ENCODE measurements around the gene MYL9.
"Not testable (repeated sequence)": the region's sequence is repeated elsewhere in the genome, so short reads cannot be mapped to it uniquely, and the experiment has no call there.

The MYL9 gene

DNA sequence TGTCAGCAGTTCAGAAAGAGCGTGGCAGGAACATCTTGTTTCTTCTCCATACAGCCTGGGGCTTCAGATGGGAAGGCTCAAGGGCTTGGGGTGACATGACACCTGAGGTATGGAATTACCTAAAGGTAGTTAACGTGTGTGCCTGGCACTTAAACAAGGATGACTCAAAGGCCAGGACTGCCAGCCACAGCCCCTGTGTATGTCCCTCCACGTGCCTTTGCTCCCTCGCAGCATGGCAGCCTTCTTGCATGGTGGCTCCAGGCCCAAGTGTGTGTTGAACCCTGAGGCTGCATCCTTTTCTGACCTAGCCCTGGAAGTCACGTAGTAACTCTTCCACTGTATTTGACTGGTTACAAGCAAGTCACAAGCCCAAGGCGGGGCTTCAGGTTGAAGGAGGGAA is 33.6 kb upstream of the MYL9 start:
- Histone ChIP-seq H3K4me1 (no peaks in the 10 kb centered on the region), H3K4me3 (no peak overlapping the region), H3K27me3 (ENCODE audit: low read depth) (no peaks in the 10 kb centered on the region), H3K9me3 (no peaks in the 10 kb centered on the region), H3K36me3 (replicated peaks) (peaks cover 11% of the 10 kb centered on the region)
- in situ Hi-C loops (cut with MboI; ENCODE audit: low sequenced_read_pairs) = no loop called here
- no peak for DNase-seq (ENCODE audit: low spot score in 2 of 2)

DNA sequence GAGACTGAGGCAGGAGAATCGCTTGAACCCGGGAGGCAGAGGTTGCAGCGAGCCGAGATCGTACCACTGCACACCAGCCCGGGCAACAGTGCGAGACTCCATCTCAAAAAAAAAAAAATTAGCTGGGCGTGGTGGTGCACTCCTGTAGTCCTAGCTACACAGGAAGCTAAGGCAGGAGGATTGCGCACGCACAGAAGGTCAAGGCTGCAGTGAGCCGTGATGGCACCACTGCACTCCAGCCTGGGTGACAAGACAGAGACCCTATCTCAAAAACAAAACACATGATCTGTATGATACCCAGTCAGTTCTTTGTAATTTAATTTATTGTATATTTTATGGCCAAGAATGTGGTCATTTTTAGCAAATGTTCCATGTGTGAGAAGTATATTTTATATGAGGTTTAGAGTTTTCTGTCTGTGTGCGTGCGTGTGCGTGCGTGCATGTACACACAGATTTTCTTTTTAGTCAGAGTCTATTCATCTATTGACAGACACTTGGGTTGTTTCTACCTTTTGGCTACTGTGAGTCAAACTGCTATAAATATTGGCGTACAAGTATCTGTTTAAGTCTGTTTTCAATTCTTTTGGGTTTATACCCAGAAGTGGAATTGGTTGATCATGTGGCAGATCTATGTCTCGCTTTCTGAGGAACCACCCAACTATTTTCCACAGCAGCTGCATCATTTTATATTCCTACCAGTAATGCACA is 22.2 kb upstream of the MYL9 start:
- Histone ChIP-seq H3K4me1 (no peaks in the 10 kb centered on the region; the same call in 1 of the 2 replicates), H3K27me3 (ENCODE audit: low read depth) (no peaks in the 10 kb centered on the region), H3K4me3 (no peak overlapping the region), H3K9me3 (no peaks in the 10 kb centered on the region), H3K36me3 (replicated peaks) (peaks cover 9% of the 10 kb centered on the region)
- in situ Hi-C loops (cut with MboI; ENCODE audit: low sequenced_read_pairs) = no loop called here
- no peak for DNase-seq (ENCODE audit: low spot score in 2 of 2)

GRCh38 chr20:36519944-36520343 is 21.4 kb upstream of the MYL9 start:
- in situ Hi-C loops (cut with MboI; ENCODE audit: low sequenced_read_pairs) = no loop called here
- peaks cover 15% of the 10 kb centered on the region for H3K36me3 ChIP-seq (replicated peaks)
- no peaks in the 10 kb centered on the region for H3K9me3 ChIP-seq
- no peaks in the 10 kb centered on the region for H3K27me3 ChIP-seq (ENCODE audit: low read depth)
- H3K4me1 ChIP-seq = no peaks in the 10 kb centered on the region; the same call in 1 of the 2 replicates
- no peak overlapping the region for H3K4me3 ChIP-seq
- no peak for DNase-seq (ENCODE audit: low spot score in 2 of 2)

GRCh38 chr20:36521526-36521925 is 19.8 kb upstream of the MYL9 start:
- Histone ChIP-seq H3K4me1 (no peaks in the 10 kb centered on the region; the same call in 1 of the 2 replicates), H3K36me3 (replicated peaks) (peaks cover 15% of the 10 kb centered on the region), H3K9me3 (no peaks in the 10 kb centered on the region), H3K27me3 (ENCODE audit: low read depth) (no peaks in the 10 kb centered on the region), H3K4me3 (no peak overlapping the region)
- DNase-seq (ENCODE audit: low spot score in 2 of 2) = no peak
- in situ Hi-C loops (cut with MboI; ENCODE audit: low sequenced_read_pairs) = no loop called here

- H3K9me3 ChIP-seq; DNase-seq (ENCODE audit: low spot score in 2 of 2); H3K4me1 ChIP-seq; in situ Hi-C loops (cut with MboI; ENCODE audit: low sequenced_read_pairs); H3K4me3 ChIP-seq; H3K27me3 ChIP-seq (ENCODE audit: low read depth): not testable (repeated sequence)
- H3K36me3 ChIP-seq (replicated peaks) = peaks cover 19% of the 10 kb centered on the region
These were observed 18.9 kb upstream of the MYL9 start for GRCh38 chr20:36522412-36522811.

GRCh38 chr20:36523341-36523740 is 18.0 kb upstream of the MYL9 start:
- Histone ChIP-seq H3K27me3 (ENCODE audit: low read depth) (no peaks in the 10 kb centered on the region), H3K36me3 (replicated peaks) (peaks cover 19% of the 10 kb centered on the region), H3K4me1 (no peaks in the 10 kb centered on the region; the same call in 1 of the 2 replicates), H3K4me3 (no peak overlapping the region), H3K9me3 (no peaks in the 10 kb centered on the region)
- no peak for DNase-seq (ENCODE audit: low spot score in 2 of 2)
- in situ Hi-C loops (cut with MboI; ENCODE audit: low sequenced_read_pairs) = no loop called here

DNA sequence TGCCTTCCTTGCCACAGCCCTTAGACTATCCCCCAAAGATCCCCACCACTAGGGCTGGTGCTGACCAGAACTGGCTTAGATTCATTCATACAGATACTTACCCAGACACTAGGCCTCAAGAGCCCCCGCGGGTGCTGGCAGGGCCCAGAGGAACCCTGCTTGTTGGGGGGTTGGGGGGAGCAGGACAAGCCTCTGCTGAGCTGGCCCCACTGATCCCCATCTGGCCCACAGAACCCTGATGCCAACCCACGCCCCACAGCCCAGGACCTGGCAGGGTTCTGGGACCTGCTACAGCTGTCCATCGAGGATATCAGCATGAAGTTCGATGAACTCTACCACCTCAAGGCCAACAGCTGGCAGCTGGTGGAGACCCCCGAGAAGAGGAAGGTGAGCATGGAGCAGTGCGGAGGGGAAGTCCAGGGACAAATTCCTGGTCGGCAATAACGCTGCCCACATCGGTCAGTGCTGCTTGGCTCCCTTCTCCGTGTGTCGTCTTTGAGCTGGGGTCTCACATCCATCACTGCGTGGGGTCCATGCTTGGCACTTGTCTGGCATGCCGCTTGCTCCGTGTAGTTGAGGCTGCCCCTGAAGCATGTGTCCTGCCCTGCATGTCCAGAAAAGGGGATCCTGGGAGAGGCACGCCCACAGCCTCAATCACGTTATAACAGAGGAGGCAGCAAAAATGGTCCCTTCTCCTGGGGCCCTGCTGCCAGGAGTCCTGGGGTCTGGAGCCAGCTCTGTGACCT is 15.5 kb upstream of the MYL9 start:
- Histone ChIP-seq H3K9me3 (no peaks in the 10 kb centered on the region), H3K36me3 (replicated peaks) (peaks cover 19% of the 10 kb centered on the region), H3K4me3 (no peak overlapping the region), H3K4me1 (no peaks in the 10 kb centered on the region), H3K27me3 (ENCODE audit: low read depth) (no peaks in the 10 kb centered on the region)
- in situ Hi-C loops (cut with MboI; ENCODE audit: low sequenced_read_pairs) = no loop called here
- DNase-seq (ENCODE audit: low spot score in 2 of 2) = no peak

DNA sequence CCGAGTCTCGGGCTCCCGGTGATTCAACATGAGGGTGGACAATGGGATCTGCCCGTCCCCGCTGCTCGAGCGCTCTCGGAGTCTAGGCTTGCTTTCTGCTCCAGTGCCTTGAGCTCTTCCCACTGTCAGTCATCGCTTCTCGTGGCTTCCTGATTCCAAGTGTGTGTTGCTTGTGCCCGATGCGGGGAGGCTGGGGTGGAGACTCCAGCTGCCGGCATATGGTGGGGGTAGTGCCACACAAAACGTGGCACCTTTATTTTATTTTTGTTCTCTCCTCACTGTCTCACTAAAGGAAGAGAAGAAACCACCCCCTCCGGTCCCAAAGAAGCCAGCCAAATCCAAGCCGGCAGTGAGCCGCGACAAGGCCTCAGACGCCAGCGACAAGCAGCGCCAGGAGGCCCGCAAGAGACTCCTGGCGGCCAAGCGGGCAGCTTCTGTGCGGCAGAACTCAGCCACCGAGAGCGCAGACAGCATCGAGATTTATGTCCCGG is 14.8 kb upstream of the MYL9 start:
- peaks cover 15% of the 10 kb centered on the region for H3K36me3 ChIP-seq (replicated peaks)
- H3K27me3 ChIP-seq (ENCODE audit: low read depth) = no peaks in the 10 kb centered on the region
- no peaks in the 10 kb centered on the region for H3K9me3 ChIP-seq
- DNase-seq (ENCODE audit: low spot score in 2 of 2) = no peak
- H3K4me3 ChIP-seq = no peak overlapping the region
- no peaks in the 10 kb centered on the region for H3K4me1 ChIP-seq
- in situ Hi-C loops (cut with MboI; ENCODE audit: low sequenced_read_pairs) = no loop called here

- peaks cover 13% of the 10 kb centered on the region for H3K36me3 ChIP-seq (replicated peaks)
- no peaks in the 10 kb centered on the region for H3K27me3 ChIP-seq (ENCODE audit: low read depth)
- H3K4me1 ChIP-seq = no peaks in the 10 kb centered on the region
- in situ Hi-C loops (cut with MboI; ENCODE audit: low sequenced_read_pairs) = no loop called here
- no peaks in the 10 kb centered on the region for H3K9me3 ChIP-seq
- no peak for DNase-seq (ENCODE audit: low spot score in 2 of 2)
- no peak overlapping the region for H3K4me3 ChIP-seq
These were observed 13.8 kb upstream of the MYL9 start for GRCh38 chr20:36527331-36528125.

GRCh38 chr20:36528176-36528874 is 13.0 kb upstream of the MYL9 start:
- H3K36me3 ChIP-seq (replicated peaks) = peaks cover 13% of the 10 kb centered on the region
- DNase-seq (ENCODE audit: low spot score in 2 of 2) = no peak
- H3K4me1 ChIP-seq = no peaks in the 10 kb centered on the region
- H3K9me3 ChIP-seq = no peaks in the 10 kb centered on the region
- in situ Hi-C loops (cut with MboI; ENCODE audit: low sequenced_read_pairs) = no loop called here
- H3K27me3 ChIP-seq (ENCODE audit: low read depth) = no peaks in the 10 kb centered on the region
- no peak overlapping the region for H3K4me3 ChIP-seq

GRCh38 chr20:36528875-36529417 is 12.4 kb upstream of the MYL9 start:
- Histone ChIP-seq H3K4me1 (no peaks in the 10 kb centered on the region), H3K4me3 (no peak overlapping the region), H3K9me3 (no peaks in the 10 kb centered on the region), H3K27me3 (ENCODE audit: low read depth) (no peaks in the 10 kb centered on the region), H3K36me3 (replicated peaks) (peaks cover 12% of the 10 kb centered on the region)
- no peak for DNase-seq (ENCODE audit: low spot score in 2 of 2)
- in situ Hi-C loops (cut with MboI; ENCODE audit: low sequenced_read_pairs) = no loop called here

- Histone ChIP-seq H3K4me1 (no peaks in the 10 kb centered on the region), H3K9me3 (no peaks in the 10 kb centered on the region), H3K27me3 (ENCODE audit: low read depth) (no peaks in the 10 kb centered on the region), H3K4me3 (no peak overlapping the region), H3K36me3 (replicated peaks) (no peaks in the 10 kb centered on the region)
- no peak for DNase-seq (ENCODE audit: low spot score in 2 of 2)
- in situ Hi-C loops (cut with MboI; ENCODE audit: low sequenced_read_pairs) = no loop called here
These were observed 8.9 kb upstream of the MYL9 start for GRCh38 chr20:36532388-36532787.

- Histone ChIP-seq H3K9me3 (no peaks in the 10 kb centered on the region), H3K4me1 (no peaks in the 10 kb centered on the region), H3K27me3 (ENCODE audit: low read depth) (no peaks in the 10 kb centered on the region), H3K4me3 (no peak overlapping the region), H3K36me3 (replicated peaks) (no peaks in the 10 kb centered on the region)
- in situ Hi-C loops (cut with MboI; ENCODE audit: low sequenced_read_pairs) = no loop called here
- no peak for DNase-seq (ENCODE audit: low spot score in 2 of 2)
These were observed 8.5 kb upstream of the MYL9 start for GRCh38 chr20:36532822-36533221.

Data from HAP-1 (cell line).